ENCODE measurements around the gene SYTL5. TPM values are rescaled to one million over a fixed set of nuclear protein-coding genes. Genes with fewer than 3 reads are reported as not detected.

Gene SYTL5
- total RNA-seq, 1 experiment from 2014 or later: not detected

- H3K36me3 Mint-ChIP-seq (ENCODE audit: insufficient read depth, unreplicated experiment): no peaks in the 10 kb centered on the region
- no TSS peak for BruUV-seq (replicated peaks)
- no peak overlapping the region for H3K4me3 Mint-ChIP-seq (ENCODE audit: unreplicated experiment)
- intact Hi-C loops (cut with micrococcal nuclease): no loop called here
- TF ChIP-seq CTCF (IDR thresholded peaks at IDR 0.05; ENCODE audit: unreplicated experiment): no peak
- POLR2A ChIA-PET: no interaction called here
- DNase-seq (ENCODE audit: unreplicated experiment): no peak
- peaks cover 9% of the 10 kb centered on the region for H3K9me3 Mint-ChIP-seq (ENCODE audit: unreplicated experiment)
- CTCF ChIA-PET: no interaction called here
- no peak overlapping the region for H3K27ac Mint-ChIP-seq (ENCODE audit: low read depth, unreplicated experiment)
- peaks cover 10% of the 10 kb centered on the region for H3K4me1 Mint-ChIP-seq (ENCODE audit: insufficient read depth, unreplicated experiment)
- H3K27me3 Mint-ChIP-seq (ENCODE audit: insufficient read depth, unreplicated experiment): peaks cover 45% of the 10 kb centered on the region
Measured at GRCh38 chrX:38008658-38009057, 2.3 kb downstream of the SYTL5 start.

- no peaks in the 10 kb centered on the region for H3K4me1 Mint-ChIP-seq (ENCODE audit: insufficient read depth, unreplicated experiment)
- intact Hi-C loops (cut with micrococcal nuclease): no loop called here
- CTCF ChIA-PET: no interaction called here
- no peak overlapping the region for H3K27ac Mint-ChIP-seq (ENCODE audit: low read depth, unreplicated experiment)
- no peaks in the 10 kb centered on the region for H3K9me3 Mint-ChIP-seq (ENCODE audit: unreplicated experiment)
- DNase-seq (ENCODE audit: unreplicated experiment): no peak
- POLR2A ChIA-PET: no interaction called here
- BruUV-seq (replicated peaks): no TSS peak
- TF ChIP-seq CTCF (IDR thresholded peaks at IDR 0.05; ENCODE audit: unreplicated experiment): no peak
- peaks cover 55% of the 10 kb centered on the region for H3K27me3 Mint-ChIP-seq (ENCODE audit: insufficient read depth, unreplicated experiment)
- no peaks in the 10 kb centered on the region for H3K36me3 Mint-ChIP-seq (ENCODE audit: insufficient read depth, unreplicated experiment)
- no peak overlapping the region for H3K4me3 Mint-ChIP-seq (ENCODE audit: unreplicated experiment)
Measured at GRCh38 chrX:38009641-38010040, 3.3 kb downstream of the SYTL5 start.

DNA sequence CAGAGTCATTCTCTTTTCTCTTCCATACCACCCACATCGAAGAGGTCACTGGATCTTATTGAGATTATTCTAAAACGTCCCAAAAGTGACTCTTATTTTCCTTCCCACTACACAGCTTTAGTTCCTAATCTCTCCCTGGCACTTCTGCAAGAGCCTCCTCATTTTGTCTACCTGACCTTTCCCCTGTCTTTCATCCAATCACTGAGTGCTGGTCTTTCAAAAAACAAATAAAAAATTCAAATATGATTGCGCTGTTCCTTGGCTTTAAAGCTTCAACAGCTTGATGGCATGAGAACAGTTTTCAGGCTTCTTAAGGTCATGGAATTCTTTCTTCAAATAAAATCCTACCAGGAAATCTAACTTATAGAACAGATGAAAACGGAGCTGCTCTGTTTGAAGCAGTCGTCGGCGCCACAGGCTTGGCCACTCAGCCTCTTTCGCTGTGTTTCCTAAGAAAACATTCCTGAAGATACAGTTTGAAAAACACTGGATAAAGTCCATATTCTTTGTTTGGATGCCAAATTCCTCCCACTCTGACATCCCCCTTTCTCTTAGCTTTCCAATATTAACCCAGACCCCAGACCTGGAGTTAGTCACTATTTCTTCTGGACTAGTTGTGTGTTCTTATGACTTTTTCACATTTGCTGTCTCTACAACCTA, 12.5 kb downstream of the SYTL5 start:
- Mint-ChIP-seq H3K9me3 (ENCODE audit: unreplicated experiment) (no peaks in the 10 kb centered on the region), H3K4me1 (ENCODE audit: insufficient read depth, unreplicated experiment) (no peaks in the 10 kb centered on the region), H3K36me3 (ENCODE audit: insufficient read depth, unreplicated experiment) (no peaks in the 10 kb centered on the region), H3K27me3 (ENCODE audit: insufficient read depth, unreplicated experiment) (peaks cover 56% of the 10 kb centered on the region), H3K27ac (ENCODE audit: low read depth, unreplicated experiment) (no peak overlapping the region), H3K4me3 (ENCODE audit: unreplicated experiment) (no peak overlapping the region)
- DNase-seq (ENCODE audit: unreplicated experiment): no peak
- intact Hi-C loops (cut with micrococcal nuclease): no loop called here
- CTCF ChIA-PET: no interaction called here
- TF ChIP-seq CTCF (IDR thresholded peaks at IDR 0.05; ENCODE audit: unreplicated experiment): no peak
- POLR2A ChIA-PET: no interaction called here
- BruUV-seq (replicated peaks): no TSS peak

- no peak overlapping the region for H3K4me3 Mint-ChIP-seq (ENCODE audit: unreplicated experiment)
- CTCF ChIA-PET: no interaction called here
- no peak overlapping the region for H3K27ac Mint-ChIP-seq (ENCODE audit: low read depth, unreplicated experiment)
- POLR2A ChIA-PET: no interaction called here
- DNase-seq (ENCODE audit: unreplicated experiment): no peak
- no peak for TF ChIP-seq CTCF (IDR thresholded peaks at IDR 0.05; ENCODE audit: unreplicated experiment)
- H3K9me3 Mint-ChIP-seq (ENCODE audit: unreplicated experiment): no peaks in the 10 kb centered on the region
- intact Hi-C loops (cut with micrococcal nuclease): no loop called here
- peaks cover 65% of the 10 kb centered on the region for H3K27me3 Mint-ChIP-seq (ENCODE audit: insufficient read depth, unreplicated experiment)
- no peaks in the 10 kb centered on the region for H3K36me3 Mint-ChIP-seq (ENCODE audit: insufficient read depth, unreplicated experiment)
- H3K4me1 Mint-ChIP-seq (ENCODE audit: insufficient read depth, unreplicated experiment): no peaks in the 10 kb centered on the region
- no TSS peak for BruUV-seq (replicated peaks)
Measured at GRCh38 chrX:38028300-38028699, 21.9 kb downstream of the SYTL5 start.
